GM19099 (cell line): ENCODE measurements around the gene PCSK6.

ENCODE experiments used
- POLR2A ChIP-seq: IDR thresholded peaks from 3 replicates; pipeline ENCODE4 v1.6.1; 2011; ENCODE audit warnings: low read depth; ENCODE audit not compliant: insufficient read length; ENCODE audit errors: extremely low read depth

Gene PCSK6

DNA sequence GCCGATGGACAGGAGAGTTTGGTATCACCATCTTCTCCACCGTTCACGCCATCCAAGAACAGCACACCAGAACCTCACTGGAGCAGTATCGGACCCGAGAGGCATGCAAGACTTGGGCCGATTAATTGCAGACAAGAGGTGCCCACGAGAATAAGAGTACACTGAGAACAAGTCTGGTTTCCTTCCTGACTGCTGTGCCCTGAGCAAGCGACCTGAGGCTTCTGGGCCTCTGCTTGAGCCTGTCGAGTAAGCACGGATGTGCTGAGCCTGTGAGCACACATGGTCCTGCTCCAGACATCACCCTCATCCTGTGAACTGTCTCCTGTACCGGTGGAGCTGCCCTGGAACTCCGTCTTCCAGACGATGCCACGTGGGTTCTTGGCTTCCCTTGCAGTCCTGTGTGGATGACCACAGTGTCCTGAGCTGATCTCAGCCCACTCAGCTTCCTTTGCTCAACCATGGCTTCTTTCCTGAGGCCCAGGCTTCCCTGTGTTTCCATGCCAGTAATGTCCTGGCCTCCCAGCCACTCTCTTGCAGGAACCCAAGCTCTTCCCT is 160.1 kb downstream of the PCSK6 start:
- TF ChIP-seq POLR2A = no peak

DNA sequence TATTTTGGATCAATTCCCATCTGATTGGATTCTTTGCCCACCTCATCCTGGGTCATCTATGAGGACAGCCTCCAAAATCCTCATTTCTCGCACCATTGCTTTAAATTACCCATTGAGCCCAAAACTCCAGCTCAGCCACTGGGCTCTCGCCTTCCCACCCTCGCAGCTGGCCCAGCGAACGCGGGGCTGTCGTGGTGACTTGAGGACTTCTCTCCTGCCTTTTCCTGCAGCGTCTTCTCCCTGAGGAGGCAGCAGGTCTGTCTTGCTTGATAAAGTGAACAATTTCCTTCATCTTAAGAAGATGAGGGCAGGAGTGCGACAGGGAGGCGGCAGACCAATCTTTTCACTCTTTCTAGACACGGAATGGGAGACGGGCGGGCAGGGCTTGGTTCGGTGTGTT is 161.5 kb downstream of the PCSK6 start:
- no peak for TF ChIP-seq POLR2A

DNA sequence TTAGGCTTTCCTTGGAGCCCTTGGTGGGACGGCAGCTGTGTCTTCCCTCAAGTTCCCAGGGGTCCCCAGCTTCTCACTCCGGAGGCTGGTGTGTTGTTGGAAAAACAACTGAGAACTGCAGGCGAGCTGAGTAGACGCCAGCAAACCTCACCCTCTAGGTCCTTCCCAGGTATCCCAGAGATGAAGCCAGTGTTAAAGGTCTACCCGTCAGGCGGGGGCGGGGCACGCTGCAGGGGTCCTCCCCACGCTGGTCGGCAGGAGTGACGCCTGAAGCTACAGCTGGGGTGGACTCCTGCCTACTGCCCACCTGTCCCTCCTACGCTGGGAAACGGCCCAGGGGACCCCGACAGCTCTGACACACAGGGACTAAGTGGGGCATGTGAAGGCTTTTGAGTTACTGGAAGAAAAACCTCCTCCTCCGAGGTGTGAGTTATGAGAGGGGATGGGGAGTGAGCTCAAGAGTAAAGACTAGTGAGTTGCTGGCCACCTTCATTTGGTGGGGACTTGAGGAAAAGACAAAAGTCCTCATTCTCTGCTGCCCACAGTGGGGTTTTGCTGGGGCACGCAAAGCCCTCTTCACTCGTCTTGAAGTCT is 162.3 kb downstream of the PCSK6 start:
- no peak for TF ChIP-seq POLR2A

DNA sequence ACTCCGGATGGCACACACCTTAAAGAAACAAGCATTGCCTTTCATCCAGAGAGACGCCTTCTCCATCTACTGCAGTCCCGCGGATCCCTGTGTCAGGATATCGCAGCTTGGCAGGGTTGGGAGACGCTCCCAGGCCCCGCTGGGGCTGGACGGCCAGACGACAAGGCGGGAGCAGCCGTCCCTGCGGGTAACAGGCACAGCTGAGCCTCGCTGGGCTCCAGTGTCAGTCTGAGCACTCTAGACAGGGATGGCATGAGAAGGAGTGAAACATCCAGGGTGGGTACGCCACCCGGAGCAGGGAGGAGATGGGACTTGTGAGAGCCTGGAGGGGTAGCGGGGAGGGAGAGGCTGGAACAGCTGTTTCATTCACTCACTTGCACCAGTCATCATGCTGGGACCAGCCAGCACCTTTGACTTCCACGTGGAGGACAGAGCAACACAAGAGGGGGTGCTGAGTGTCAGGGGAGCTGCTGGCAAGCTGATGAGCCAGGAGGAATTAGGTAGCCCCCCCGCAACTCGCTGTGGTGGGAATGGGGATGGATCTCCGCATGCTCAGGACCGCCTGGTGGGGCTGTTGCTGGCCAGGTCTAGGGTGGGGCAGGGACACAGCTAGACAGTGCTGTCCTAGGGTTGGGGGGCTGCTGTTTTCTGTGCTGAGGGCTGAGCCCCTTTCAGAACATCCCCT is 162.9 kb downstream of the PCSK6 start:
- TF ChIP-seq POLR2A = no peak

DNA sequence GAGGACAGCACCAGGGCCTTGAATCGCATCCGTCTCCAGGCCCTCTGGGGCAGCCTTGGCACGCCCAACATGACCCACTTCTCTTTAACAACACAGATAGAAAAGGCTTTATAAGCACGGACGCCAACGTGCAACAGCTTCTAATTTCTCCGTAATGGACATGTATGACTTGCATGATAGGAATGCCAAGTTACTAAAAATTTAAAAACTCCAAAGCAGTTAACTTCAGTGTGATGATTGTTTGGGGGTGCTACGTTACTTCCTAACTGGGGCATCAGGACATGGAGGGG is 163.5 kb downstream of the PCSK6 start:
- no peak for TF ChIP-seq POLR2A

DNA sequence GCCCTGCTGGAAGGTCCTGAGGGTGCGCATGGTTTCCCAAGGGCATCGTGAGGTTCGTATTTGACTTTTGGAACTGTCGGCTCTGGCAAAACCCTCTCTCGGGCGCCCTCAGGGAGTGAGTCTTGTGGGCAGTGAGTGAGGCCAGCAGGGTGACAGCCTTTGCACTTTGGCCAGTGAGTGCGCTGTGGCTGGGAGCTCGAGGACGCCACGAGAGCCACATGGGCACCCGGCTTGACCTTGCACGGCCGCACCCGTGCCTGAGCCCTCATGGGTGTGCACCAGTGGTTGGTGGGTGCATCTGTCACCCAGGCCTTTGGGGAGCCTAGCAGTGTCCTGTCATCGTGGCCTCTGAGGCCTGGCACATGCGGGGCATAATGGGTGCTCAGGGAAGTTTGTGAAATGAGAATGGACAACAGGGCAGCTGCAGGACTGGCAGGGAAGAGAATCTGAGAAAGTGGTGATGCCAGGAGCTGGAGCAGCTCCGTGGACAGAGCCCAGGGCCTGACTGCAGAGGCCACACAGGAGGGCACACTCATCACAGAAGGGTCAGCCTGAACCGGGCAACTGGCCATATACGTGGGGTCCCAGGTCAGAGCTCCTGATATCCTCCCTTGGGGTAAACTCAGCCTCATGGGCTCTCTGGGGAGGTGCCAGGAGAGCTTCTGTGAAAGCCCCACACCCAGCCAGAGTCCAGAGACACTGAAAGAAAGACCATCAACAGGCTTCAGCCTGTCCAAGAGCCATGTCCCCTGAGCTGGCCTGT is 164.1 kb downstream of the PCSK6 start:
- TF ChIP-seq POLR2A = no peak

DNA sequence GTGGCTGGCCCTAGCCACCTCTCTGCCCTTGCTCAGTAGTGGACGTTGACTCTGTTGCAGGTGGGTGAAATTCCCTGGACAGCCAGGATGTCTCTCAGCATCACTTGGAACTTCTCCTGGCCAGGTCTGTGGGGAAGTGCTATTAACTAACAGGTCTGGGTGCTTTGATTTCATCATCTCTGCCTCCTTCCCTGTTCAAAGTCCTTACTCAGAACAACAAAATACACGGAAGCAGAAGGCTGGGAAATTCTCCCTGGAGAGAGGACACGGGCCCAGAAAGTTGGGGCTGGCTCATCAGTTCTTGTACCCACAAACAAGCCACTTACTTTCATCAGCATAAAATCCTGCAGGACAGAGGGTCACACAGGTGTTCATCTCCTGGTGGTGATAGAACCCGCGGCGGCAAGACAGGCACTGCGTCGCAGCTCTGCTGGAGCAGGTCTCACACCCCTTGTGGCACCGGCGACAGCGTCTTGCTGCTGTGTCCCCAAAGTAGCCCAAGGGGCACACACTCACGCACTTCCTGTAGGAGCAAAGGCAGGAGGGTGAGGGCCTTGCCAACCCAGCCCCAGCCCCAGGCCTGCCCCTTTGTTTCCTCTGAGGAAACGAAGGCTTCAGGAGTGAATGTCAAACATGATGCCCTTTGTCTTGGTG is 164.9 kb downstream of the PCSK6 start:
- TF ChIP-seq POLR2A = no peak

DNA sequence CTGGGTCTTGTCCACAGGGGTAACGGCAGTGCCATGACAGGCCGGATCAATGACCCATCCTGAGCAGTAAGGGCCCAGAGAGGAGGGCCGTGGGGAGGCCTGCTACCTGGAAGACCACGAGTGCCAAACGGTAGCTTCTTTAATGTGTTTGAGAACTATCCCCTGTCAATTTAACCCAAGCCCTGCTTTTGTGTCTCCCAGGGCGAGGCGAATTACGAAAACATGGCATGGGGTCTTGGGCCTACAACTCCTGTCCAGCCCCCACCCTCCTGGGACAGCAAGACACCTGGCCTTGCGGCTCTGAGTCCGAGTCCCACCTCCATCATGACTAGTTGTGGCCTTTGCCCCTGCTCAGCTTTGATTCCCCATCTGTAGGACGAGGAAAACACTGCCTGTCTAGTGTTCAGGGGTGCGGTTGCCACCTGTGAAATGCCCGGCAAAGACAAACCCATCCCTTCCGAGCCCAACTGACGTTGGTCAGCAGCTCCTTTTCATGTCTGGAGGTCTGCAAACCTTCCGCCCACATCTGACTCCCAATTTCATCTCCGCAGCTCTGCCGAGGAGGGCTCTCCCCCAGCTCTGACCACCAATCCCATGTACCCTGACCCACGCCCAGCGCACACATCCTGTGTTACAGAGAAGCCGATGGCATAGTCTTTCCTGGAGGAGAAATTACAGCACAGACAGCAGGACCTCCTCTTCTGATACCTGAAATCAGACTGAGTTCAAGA is 165.5 kb downstream of the PCSK6 start:
- TF ChIP-seq POLR2A = no peak

DNA sequence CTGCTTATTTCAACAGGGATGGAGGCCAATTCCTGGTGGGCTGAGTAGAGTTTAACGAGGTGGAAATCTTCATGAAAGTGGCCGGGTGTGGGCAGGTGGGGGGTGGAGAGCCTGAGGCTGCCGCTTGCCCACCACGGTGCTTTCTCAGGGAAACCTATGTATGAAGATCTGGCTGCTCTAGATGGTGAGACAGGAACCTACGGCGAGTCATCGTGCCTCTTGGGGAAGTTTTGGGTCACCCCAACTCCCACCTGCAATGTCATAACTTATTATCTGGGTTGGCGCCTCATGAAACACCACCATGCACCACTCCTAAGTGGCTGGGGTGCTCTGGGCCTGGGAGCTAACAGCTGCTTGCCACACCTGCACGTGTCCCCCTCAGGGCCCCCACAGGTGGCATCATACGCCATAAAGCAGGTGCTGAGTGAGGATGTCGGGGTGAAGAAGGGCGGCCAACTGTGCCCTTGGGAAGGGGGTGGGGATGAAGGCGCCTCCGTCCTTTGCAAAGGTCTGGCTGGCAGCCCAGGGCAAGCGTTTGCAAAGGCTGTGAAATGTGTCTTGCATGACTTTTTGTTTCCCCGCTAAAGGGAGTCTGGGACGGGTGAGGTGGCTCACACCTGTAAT is 166.5 kb downstream of the PCSK6 start:
- no peak for TF ChIP-seq POLR2A

DNA sequence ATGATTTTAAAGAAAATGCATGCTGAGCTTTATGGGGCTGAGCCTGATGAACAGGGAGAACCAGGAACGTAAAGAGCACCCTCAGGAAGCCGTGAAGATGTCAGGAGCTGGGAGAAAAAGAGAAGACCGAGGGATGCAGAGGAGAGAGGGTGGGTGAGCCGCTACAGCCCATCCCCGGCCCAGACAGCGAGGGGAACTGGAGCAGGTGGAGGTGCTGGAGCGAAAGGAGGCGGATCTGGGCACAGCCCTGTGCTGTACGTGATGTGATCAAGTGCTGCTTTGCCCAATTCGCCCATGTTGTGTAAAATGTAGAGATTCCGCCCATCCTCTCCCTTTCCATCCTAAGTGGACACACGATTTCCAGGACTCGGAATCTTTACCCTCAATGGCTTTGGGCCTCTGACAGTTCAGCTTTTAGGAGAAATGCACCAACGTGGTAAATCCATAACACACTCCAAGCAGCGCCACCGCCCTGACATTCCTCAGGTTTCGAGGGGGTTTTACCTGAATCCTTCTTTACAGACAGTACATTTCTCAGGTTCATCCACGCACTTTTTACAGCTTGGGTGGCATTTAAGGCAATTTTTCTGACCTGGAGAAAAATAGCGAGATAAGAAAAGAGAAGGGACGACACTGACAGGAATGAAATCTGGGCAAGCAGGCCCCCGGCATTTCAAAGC is 167.4 kb downstream of the PCSK6 start:
- no peak for TF ChIP-seq POLR2A

DNA sequence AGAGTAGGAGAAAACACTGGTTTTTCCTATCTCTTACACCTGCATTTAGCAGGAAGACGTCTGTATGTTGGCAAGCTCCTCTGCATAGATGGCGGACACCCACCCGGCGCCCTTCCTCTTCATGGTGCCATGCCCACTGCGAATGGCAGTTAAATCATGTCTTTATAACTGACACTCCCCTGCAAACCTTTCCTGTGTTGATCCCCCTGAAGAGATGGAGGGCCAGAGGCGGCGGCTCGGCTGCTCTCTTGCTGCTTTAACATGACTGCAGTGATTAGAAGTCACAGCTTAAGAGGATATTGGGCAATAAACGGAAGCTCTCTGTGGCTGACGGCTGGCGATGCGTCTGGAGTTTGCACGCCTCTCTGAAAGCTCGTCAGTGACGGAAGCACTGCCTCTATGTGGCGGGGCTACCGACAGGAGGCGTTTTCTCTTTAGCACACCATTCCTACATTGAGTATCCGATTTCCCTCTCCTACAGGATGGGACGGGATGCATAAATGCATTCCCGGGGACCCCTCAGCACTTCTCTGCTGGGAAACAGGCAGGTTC is 168.9 kb downstream of the PCSK6 start:
- no peak for TF ChIP-seq POLR2A

DNA sequence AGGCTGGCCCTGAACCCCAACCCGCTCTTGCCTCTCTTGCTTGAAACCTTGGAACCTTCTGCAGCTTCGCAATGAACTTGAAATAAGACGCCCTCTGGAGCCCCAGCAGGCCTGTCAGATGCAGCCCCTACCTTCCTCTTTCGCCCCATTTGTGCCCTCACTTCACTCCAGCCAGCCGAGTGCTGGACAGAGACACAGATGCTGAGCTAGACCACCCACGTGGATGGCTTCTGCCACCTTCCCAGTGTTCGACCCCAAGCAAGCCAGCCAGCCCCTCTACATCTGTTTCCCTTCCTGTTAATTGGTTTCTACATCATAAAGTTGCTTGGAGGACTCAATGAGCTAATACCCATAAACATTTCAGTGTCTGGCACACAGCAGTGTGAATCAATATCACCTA is 170.7 kb downstream of the PCSK6 start:
- no peak for TF ChIP-seq POLR2A

DNA sequence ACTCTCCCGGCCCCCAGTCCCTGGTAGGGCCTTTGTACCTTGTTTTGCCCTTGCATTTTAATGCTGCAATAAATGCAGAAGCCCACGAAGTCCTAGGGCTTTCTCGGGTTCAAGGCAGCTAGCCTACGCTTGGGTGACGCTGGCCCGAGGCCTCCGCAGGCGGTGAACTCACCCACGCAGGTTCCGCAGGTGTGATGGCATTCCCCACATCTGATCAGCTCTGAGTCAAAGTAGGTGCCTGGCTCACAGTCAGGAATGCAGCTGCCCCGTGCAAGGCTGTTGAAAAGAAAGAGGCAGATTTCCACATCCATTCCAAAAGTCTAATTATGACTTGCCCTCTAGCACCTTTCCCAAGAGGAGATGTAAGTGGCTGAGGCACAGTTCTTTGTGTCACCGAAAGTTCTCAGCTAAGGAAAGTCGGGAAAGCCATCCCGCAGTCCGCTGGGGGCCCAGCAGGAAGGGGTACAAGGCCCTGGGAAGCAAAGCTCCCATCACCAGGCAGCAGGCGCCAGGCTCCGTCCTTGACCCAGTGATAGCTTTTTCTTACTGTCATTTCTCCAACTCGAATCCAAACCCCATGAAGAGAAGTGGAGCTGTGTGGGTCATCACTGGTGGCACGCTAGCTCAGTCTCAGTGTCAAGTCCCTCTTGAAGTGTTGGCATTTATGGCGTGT is 171.2 kb downstream of the PCSK6 start:
- TF ChIP-seq POLR2A = no peak
